Adrenal gland (tissue), 12 donors: Measurements from ENCODE around the gene CRADD. TPM values are rescaled to one million over a fixed set of nuclear protein-coding genes. Genes with fewer than 3 reads are reported as not detected.

Source experiments
- DNase-seq, 7 donors: peaks; one replicate each; pipeline ENCODE4 v3.0.0-alpha.2; 2019 to 2020
- H3K27ac ChIP-seq, 5 donors: fragments of 200-600 bp; sonication (generic) in 4 of 5; 1 replicate in 3 of 5; 2 replicates in 2 of 5; pipeline versions ENCODE4 v1.5.1 to v1.8.0; 2016 to 2020; ENCODE audit warnings: mild to moderate bottlenecking in 1 of 5
- H3K27me3 ChIP-seq: fragments of 200-600 bp; 2 replicates; pipeline ENCODE4 v1.8.0; 2021
- H3K36me3 ChIP-seq, 2 donors: fragments of 200-600 bp; replicated peaks in 1 of 2; 1 replicate in 1 of 2; 2 replicates in 1 of 2; pipeline versions ENCODE4 v1.5.1 to v1.8.0; 2018 to 2022
- H3K4me1 ChIP-seq, 2 donors: fragments of 200-600 bp; replicated peaks in 1 of 2; 1 replicate in 1 of 2; 2 replicates in 1 of 2; pipeline versions ENCODE4 v1.5.1 to v1.8.0; 2018 to 2021
- H3K4me3 ChIP-seq, 4 donors: fragments of 200-600 bp; sonication (generic) in 3 of 4; one replicate each; pipeline ENCODE4 v1.5.1; 2016 to 2018
- H3K9me3 ChIP-seq, 3 donors: fragments of 200-600 bp; sonication (generic) in 1 of 3; replicated peaks in 1 of 3; 1 replicate in 2 of 3; 2 replicates in 1 of 3; pipeline versions ENCODE4 v1.5.1 to v1.8.0; 2016 to 2021
- CTCF ChIP-seq, 6 experiments: fragments of 450-650 bp in 4 of 6; fragments of 200-600 bp in 2 of 6; sonication (generic) in 1 of 6; IDR thresholded peaks; 1 replicate in 5 of 6; 2 replicates in 1 of 6; pipeline versions ENCODE4 v1.5.1 to v1.8.0; 2016 to 2021; ENCODE audit warnings: antibody characterized with exemption in 6 of 6, mild to moderate bottlenecking in 2 of 6, moderate library complexity in 1 of 6
- POLR2A ChIP-seq, 2 donors: fragments of 450-650 bp; IDR thresholded peaks; one replicate each; pipeline ENCODE4 v1.6.1; 2017; ENCODE audit warnings: antibody characterized with exemption in 2 of 2, mild to moderate bottlenecking in 2 of 2, moderate library complexity in 1 of 2
- WGBS, 4 donors: extraction: QIAGEN DNeasy Blood & Tissue Kit in 2 of 4; methylation state at CpG; one replicate each; pipeline versions ENCODE4 v1.1.5 to v1.1.7; 2013 to 2017; 5-methylcytosine and 5-hydroxymethylcytosine counted together
- intact Hi-C, 2 donors: fragments of 100-400 bp; cut with DNase I; formaldehyde crosslinking; loops; one replicate each; pipeline versions ENCODE4 v1.14.1 to v1.15.0; 2022 to 2023
- polyA plus RNA-seq, 3 donors: library from polyadenylated mRNA; stranded (reverse); fragments of 200-250 nt in 2 of 3; fragments of 350-450 nt in 1 of 3; fragmentation: Illumina TruSeq in 1 of 3; extraction: RNeasy Lipid Tissue Mini Kit (QIAGEN cat#74804) in 1 of 3; gene quantifications; one replicate each; pipeline ENCODE4 v1.2.3, GENCODE V29; 2013 to 2014
- total RNA-seq, 9 donors: library from RNA; depleted of rRNA in 4 of 9; stranded (reverse); fragments of >200 nt in 4 of 9; fragments of 120-200 nt in 1 of 9; fragmentation: NEBNext Ultra II Directional in 1 of 9; extraction: Animal tissue kit (Norgen Biotek cat#: 25700) in 1 of 9; gene quantifications; one replicate each; pipeline versions ENCODE4 v1.1.0 to v1.2.4, GENCODE V29; 2013 to 2023
- donor health status: healthy with polysubstance abuse.
- donor health status: Bipolar disorder and iron deficiency.
- donor health status: DM: yes; HTN: yes; CAD: no.
- donor health status: DM: no; HTN: no; CAD: no.
- donor health status: DM: no; HTN: no; CAD: no.
- donor health status: DM: yes; HTN: yes; CAD: no.

The CRADD gene
- total and polyA plus RNA-seq, 12 donors = 7.3 to 70.1 (median 35.8) TPM

- intact Hi-C loops = no loop called here
- no peaks in the 10 kb centered on the region for H3K9me3 ChIP-seq
- WGBS, 4 donors = 83 to 88% (median 87%) methylated on average over 3 of the region's 3 CpGs
- H3K36me3 ChIP-seq = no peaks in the 10 kb centered on the region
- H3K27me3 ChIP-seq = no peaks in the 10 kb centered on the region
- TF ChIP-seq POLR2A (IDR thresholded peaks at IDR 0.05) (no peak), CTCF (IDR thresholded peaks at IDR 0.05) (no peak)
- no peak overlapping the region for H3K27ac ChIP-seq
- no peak overlapping the region for H3K4me3 ChIP-seq
- H3K4me1 ChIP-seq = no peaks in the 10 kb centered on the region
- no peak for DNase-seq
Observed at GRCh38 chr12:93653712-93654111, 23.5 kb upstream of the CRADD start.

GRCh38 chr12:93654421-93654820 is 22.8 kb upstream of the CRADD start:
- H3K27me3 ChIP-seq = no peaks in the 10 kb centered on the region
- intact Hi-C loops = no loop called here
- H3K27ac ChIP-seq = no peak overlapping the region
- no peak for DNase-seq
- H3K9me3 ChIP-seq = no peaks in the 10 kb centered on the region
- no peaks in the 10 kb centered on the region for H3K4me1 ChIP-seq
- H3K4me3 ChIP-seq = no peak overlapping the region
- TF ChIP-seq POLR2A (IDR thresholded peaks at IDR 0.05) (no peak), CTCF (IDR thresholded peaks at IDR 0.05) (no peak)
- 91 to 100% (median 95%) methylated on average over 2 of the region's 2 CpGs for WGBS, 4 donors
- no peaks in the 10 kb centered on the region for H3K36me3 ChIP-seq

- intact Hi-C loops = no loop called here
- WGBS, 4 donors = 88 to 97% (median 90%) methylated on average over 2 of the region's 2 CpGs
- no peak for TF ChIP-seq CTCF (IDR thresholded peaks at IDR 0.05)
- no peak for TF ChIP-seq POLR2A (IDR thresholded peaks at IDR 0.05)
Observed at GRCh38 chr12:93657071-93657470, 20.1 kb upstream of the CRADD start.

GRCh38 chr12:93661021-93661420 is 16.2 kb upstream of the CRADD start:
- H3K36me3 ChIP-seq = no peaks in the 10 kb centered on the region
- 71 to 79% (median 74%) methylated on average over 3 of the region's 3 CpGs for WGBS, 4 donors

More at GRCh38 chr12:93657071-93657470, 20.1 kb upstream of the CRADD start:
- no peaks in the 10 kb centered on the region for H3K36me3 ChIP-seq
- no peak overlapping the region for H3K27ac ChIP-seq
- H3K4me1 ChIP-seq = no peaks in the 10 kb centered on the region
- H3K27me3 ChIP-seq = no peaks in the 10 kb centered on the region
- DNase-seq = no peak
- no peaks in the 10 kb centered on the region for H3K9me3 ChIP-seq
- no peak overlapping the region for H3K4me3 ChIP-seq

More at GRCh38 chr12:93661021-93661420, 16.2 kb upstream of the CRADD start:
- no peak overlapping the region for H3K27ac ChIP-seq
- no peaks in the 10 kb centered on the region for H3K27me3 ChIP-seq
- intact Hi-C loops = no loop called here
- no peak for DNase-seq
- H3K4me1 ChIP-seq = no peaks in the 10 kb centered on the region
- no peak overlapping the region for H3K4me3 ChIP-seq
- TF ChIP-seq CTCF (IDR thresholded peaks at IDR 0.05) (no peak), POLR2A (IDR thresholded peaks at IDR 0.05) (no peak)
- H3K9me3 ChIP-seq = no peaks in the 10 kb centered on the region
